ENCODE measurements around the gene S100A8.
"Not testable (repeated sequence)": the region's sequence is repeated elsewhere in the genome, so short reads cannot be mapped to it uniquely, and the experiment has no call there.

Gene S100A8

GRCh38 chr1:153430166-153430553, 39.3 kb upstream of the S100A8 start:
- Histone ChIP-seq H3K36me3 (ENCODE audit: control insufficient read depth in 2 of 2, insufficient read depth in 2 of 2, low read length in 2 of 2) (no peaks in the 10 kb centered on the region), H3K4me3 (ENCODE audit: low read length in 2 of 2) (no peak overlapping the region), H3K27me3 (ENCODE audit: control insufficient read depth in 2 of 2, insufficient read depth in 2 of 2, low read length in 2 of 2) (no peaks in the 10 kb centered on the region)

DNA sequence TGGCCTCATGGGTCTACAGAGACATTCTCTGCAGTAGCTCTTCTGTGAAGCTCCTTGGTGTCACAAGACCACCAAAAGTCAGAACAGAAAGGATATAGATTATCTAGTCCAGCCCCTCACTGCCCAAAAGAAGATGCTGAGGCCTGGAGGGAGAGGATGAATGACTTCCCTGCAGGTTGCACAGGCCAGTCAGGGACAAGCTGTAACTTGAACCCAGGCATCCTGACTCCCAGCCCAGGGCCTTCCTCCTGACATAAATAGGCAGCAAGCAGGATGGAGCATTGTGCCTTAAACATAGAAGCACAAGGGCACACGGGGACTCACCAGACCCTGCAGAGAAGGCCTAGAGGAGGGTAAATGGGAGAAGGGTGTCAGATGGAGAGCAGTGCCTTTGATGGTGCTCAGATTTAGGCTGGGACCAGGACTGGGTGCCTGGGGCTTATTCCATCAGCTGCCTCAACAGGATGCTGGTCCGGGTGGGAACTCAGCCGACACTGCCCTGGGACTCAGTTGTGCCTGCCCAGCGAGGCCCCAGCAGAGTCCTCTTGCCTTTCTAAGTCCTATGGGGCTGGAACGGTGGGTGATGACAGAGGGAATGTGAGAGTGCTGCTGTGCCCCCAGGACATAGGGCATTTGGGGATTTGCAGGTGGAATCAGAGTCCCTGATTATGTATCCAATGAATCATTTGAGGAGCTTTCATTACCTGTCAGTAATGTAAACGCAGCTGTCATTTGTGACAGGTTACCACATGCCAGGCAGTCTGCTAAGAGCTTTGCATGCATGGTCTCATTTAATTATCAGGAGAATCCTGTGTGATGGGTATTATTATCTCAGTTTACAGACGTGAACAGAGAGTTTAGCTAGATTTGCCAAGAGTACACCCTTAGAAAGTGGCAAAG, 38.6 kb upstream of the S100A8 start:
- Histone ChIP-seq H3K4me1 (ENCODE audit: control insufficient read depth in 2 of 2, insufficient read depth in 2 of 2, low read length in 2 of 2) (no peaks in the 10 kb centered on the region), H3K9me3 (ENCODE audit: control insufficient read depth in 2 of 2, low read length in 2 of 2) (no peaks in the 10 kb centered on the region), H3K36me3 (ENCODE audit: control insufficient read depth in 2 of 2, insufficient read depth in 2 of 2, low read length in 2 of 2) (no peaks in the 10 kb centered on the region), H3K4me3 (ENCODE audit: low read length in 2 of 2) (no peak overlapping the region), H3K27ac (ENCODE audit: low read depth in 2 of 2, low read length in 2 of 2) (no peak overlapping the region), H3K9ac (ENCODE audit: low read depth in 1 of 2, low read length in 2 of 2) (no peak overlapping the region), H3K27me3 (ENCODE audit: control insufficient read depth in 2 of 2, insufficient read depth in 2 of 2, low read length in 2 of 2) (no peaks in the 10 kb centered on the region)

More at GRCh38 chr1:153430166-153430553, 39.3 kb upstream of the S100A8 start:
- Histone ChIP-seq H3K9me3 (ENCODE audit: control insufficient read depth in 2 of 2, low read length in 2 of 2) (no peaks in the 10 kb centered on the region), H3K4me1 (ENCODE audit: control insufficient read depth in 2 of 2, insufficient read depth in 2 of 2, low read length in 2 of 2) (no peaks in the 10 kb centered on the region), H3K9ac (ENCODE audit: low read depth in 1 of 2, low read length in 2 of 2) (no peak overlapping the region), H3K27ac (ENCODE audit: low read depth in 2 of 2, low read length in 2 of 2) (no peak overlapping the region)

GRCh38 chr1:153428791-153429190, 37.9 kb upstream of the S100A8 start:
- Histone ChIP-seq H3K9me3 (ENCODE audit: control insufficient read depth in 2 of 2, low read length in 2 of 2) (no peaks in the 10 kb centered on the region), H3K36me3 (ENCODE audit: control insufficient read depth in 2 of 2, insufficient read depth in 2 of 2, low read length in 2 of 2) (no peaks in the 10 kb centered on the region), H3K27me3 (ENCODE audit: control insufficient read depth in 2 of 2, insufficient read depth in 2 of 2, low read length in 2 of 2) (no peaks in the 10 kb centered on the region), H3K4me1 (ENCODE audit: control insufficient read depth in 2 of 2, insufficient read depth in 2 of 2, low read length in 2 of 2) (no peaks in the 10 kb centered on the region), H3K4me3 (ENCODE audit: low read length in 2 of 2) (no peak overlapping the region), H3K9ac (ENCODE audit: low read depth in 1 of 2, low read length in 2 of 2) (no peak overlapping the region), H3K27ac (ENCODE audit: low read depth in 2 of 2, low read length in 2 of 2) (no peak overlapping the region)

GRCh38 chr1:153428073-153428638, 37.3 kb upstream of the S100A8 start:
- Histone ChIP-seq H3K36me3 (ENCODE audit: control insufficient read depth in 2 of 2, insufficient read depth in 2 of 2, low read length in 2 of 2) (no peaks in the 10 kb centered on the region), H3K4me3 (ENCODE audit: low read length in 2 of 2) (no peak overlapping the region), H3K4me1 (ENCODE audit: control insufficient read depth in 2 of 2, insufficient read depth in 2 of 2, low read length in 2 of 2) (no peaks in the 10 kb centered on the region), H3K9me3 (ENCODE audit: control insufficient read depth in 2 of 2, low read length in 2 of 2) (no peaks in the 10 kb centered on the region), H3K9ac (ENCODE audit: low read depth in 1 of 2, low read length in 2 of 2) (no peak overlapping the region), H3K27ac (ENCODE audit: low read depth in 2 of 2, low read length in 2 of 2) (no peak overlapping the region), H3K27me3 (ENCODE audit: control insufficient read depth in 2 of 2, insufficient read depth in 2 of 2, low read length in 2 of 2) (no peaks in the 10 kb centered on the region)

GRCh38 chr1:153426809-153427208, 35.9 kb upstream of the S100A8 start:
- H3K9me3 ChIP-seq (ENCODE audit: control insufficient read depth in 2 of 2, low read length in 2 of 2), result no peaks in the 10 kb centered on the region
- H3K4me1 ChIP-seq (ENCODE audit: control insufficient read depth in 2 of 2, insufficient read depth in 2 of 2, low read length in 2 of 2), result no peaks in the 10 kb centered on the region
- no peak overlapping the region for H3K4me3 ChIP-seq (ENCODE audit: low read length in 2 of 2)
- H3K9ac ChIP-seq (ENCODE audit: low read depth in 1 of 2, low read length in 2 of 2), result no peak overlapping the region
- H3K27ac ChIP-seq (ENCODE audit: low read depth in 2 of 2, low read length in 2 of 2), result no peak overlapping the region
- no peaks in the 10 kb centered on the region for H3K27me3 ChIP-seq (ENCODE audit: control insufficient read depth in 2 of 2, insufficient read depth in 2 of 2, low read length in 2 of 2)
- no peaks in the 10 kb centered on the region for H3K36me3 ChIP-seq (ENCODE audit: control insufficient read depth in 2 of 2, insufficient read depth in 2 of 2, low read length in 2 of 2)

DNA sequence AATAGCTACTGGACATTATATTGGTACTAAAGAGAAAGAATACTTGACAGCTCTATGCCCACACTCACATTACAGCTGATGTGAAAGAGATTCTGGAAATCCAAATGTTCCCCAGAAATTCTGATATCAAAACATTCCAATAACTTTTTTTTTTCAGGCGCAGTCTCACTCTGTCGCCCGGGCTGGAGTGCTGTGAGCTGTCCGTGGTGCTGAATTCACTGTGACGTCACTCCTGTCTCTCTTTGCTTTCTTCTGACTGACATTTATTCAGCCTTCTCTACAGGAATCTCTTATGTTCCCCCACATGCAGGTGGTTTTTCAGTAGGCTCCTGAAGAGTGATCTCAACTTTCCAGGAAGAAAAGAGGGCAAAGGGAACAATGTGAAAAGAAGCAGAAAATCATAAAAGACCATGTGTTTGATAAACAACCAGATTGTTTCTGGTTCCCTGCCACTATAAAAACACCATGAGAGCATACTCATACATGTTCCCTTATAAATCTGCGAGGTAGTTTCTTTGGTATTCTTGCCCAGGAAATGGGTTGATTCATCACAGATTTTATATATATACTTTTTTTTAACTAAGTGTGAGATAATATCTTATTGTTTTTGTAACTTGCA, 31.7 kb upstream of the S100A8 start:
- no peaks in the 10 kb centered on the region for H3K4me1 ChIP-seq (ENCODE audit: control insufficient read depth in 2 of 2, insufficient read depth in 2 of 2, low read length in 2 of 2)
- no peak overlapping the region for H3K9ac ChIP-seq (ENCODE audit: low read depth in 1 of 2, low read length in 2 of 2)
- no peaks in the 10 kb centered on the region for H3K27me3 ChIP-seq (ENCODE audit: control insufficient read depth in 2 of 2, insufficient read depth in 2 of 2, low read length in 2 of 2)
- no peak overlapping the region for H3K27ac ChIP-seq (ENCODE audit: low read depth in 2 of 2, low read length in 2 of 2)
- H3K36me3 ChIP-seq (ENCODE audit: control insufficient read depth in 2 of 2, insufficient read depth in 2 of 2, low read length in 2 of 2), result no peaks in the 10 kb centered on the region
- H3K4me3 ChIP-seq (ENCODE audit: low read length in 2 of 2), result no peak overlapping the region
- H3K9me3 ChIP-seq (ENCODE audit: control insufficient read depth in 2 of 2, low read length in 2 of 2), result no peaks in the 10 kb centered on the region

GRCh38 chr1:153420306-153420705, 29.4 kb upstream of the S100A8 start:
- Histone ChIP-seq H3K27ac (ENCODE audit: low read depth in 2 of 2, low read length in 2 of 2) (no peak overlapping the region), H3K4me3 (ENCODE audit: low read length in 2 of 2) (no peak overlapping the region), H3K4me1 (ENCODE audit: control insufficient read depth in 2 of 2, insufficient read depth in 2 of 2, low read length in 2 of 2) (no peaks in the 10 kb centered on the region), H3K9ac (ENCODE audit: low read depth in 1 of 2, low read length in 2 of 2) (no peak overlapping the region), H3K27me3 (ENCODE audit: control insufficient read depth in 2 of 2, insufficient read depth in 2 of 2, low read length in 2 of 2) (no peaks in the 10 kb centered on the region), H3K9me3 (ENCODE audit: control insufficient read depth in 2 of 2, low read length in 2 of 2) (no peaks in the 10 kb centered on the region), H3K36me3 (ENCODE audit: control insufficient read depth in 2 of 2, insufficient read depth in 2 of 2, low read length in 2 of 2) (no peaks in the 10 kb centered on the region)

DNA sequence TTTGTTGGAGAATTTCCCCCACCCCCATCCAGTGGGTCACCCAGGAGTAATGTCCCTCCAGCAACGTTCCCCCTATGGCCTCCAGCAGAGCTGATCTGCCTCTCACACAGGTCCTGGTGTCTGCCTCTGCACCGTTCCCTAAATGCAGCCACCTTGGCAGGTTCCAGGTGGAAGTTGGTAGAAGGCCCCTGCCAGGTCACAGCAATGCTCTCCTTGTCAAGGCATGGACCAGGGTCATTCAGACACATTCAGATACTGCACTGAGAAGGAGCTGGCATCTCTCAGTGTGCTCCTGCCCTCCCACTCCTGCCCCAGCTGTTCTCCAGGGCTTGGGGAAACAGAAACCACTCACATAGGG, 28.5 kb upstream of the S100A8 start:
- H3K36me3 ChIP-seq (ENCODE audit: control insufficient read depth in 2 of 2, insufficient read depth in 2 of 2, low read length in 2 of 2); H3K4me1 ChIP-seq (ENCODE audit: control insufficient read depth in 2 of 2, insufficient read depth in 2 of 2, low read length in 2 of 2); H3K27ac ChIP-seq (ENCODE audit: low read depth in 2 of 2, low read length in 2 of 2); H3K27me3 ChIP-seq (ENCODE audit: control insufficient read depth in 2 of 2, insufficient read depth in 2 of 2, low read length in 2 of 2); H3K9me3 ChIP-seq (ENCODE audit: control insufficient read depth in 2 of 2, low read length in 2 of 2); H3K4me3 ChIP-seq (ENCODE audit: low read length in 2 of 2); H3K9ac ChIP-seq (ENCODE audit: low read depth in 1 of 2, low read length in 2 of 2): not testable (repeated sequence)

DNA sequence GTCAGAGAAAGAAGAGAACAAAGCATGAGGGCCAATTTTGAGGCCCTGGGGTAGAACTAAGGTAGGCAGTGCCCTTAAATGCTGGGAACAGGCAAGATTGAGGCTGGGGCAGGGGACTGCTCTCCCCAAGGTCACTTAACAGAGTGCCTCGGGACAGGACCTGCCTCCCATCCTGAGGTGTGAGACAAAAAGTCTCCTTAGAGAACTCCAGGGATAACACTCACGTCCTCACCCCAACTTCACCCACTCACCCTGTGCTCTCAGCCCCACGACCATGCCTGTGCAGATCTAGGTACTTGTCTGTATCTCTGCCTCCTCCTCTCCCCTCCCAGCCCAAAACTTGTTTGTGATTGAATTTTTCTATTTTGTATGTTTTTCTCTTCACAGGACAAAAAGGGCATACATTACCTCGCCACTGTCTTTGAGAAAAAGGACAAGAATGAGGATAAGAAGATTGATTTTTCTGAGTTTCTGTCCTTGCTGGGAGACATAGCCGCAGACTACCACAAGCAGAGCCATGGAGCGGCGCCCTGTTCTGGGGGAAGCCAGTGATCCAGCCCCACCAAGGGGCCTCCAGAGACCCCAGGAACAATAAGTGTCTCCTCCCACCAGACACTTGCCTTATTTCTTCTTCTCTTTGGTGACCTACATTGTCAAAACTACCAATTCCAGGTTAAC, 28.0 kb upstream of the S100A8 start:
- not testable (repeated sequence) for H3K9ac ChIP-seq (ENCODE audit: low read depth in 1 of 2, low read length in 2 of 2); H3K36me3 ChIP-seq (ENCODE audit: control insufficient read depth in 2 of 2, insufficient read depth in 2 of 2, low read length in 2 of 2); H3K27ac ChIP-seq (ENCODE audit: low read depth in 2 of 2, low read length in 2 of 2); H3K4me3 ChIP-seq (ENCODE audit: low read length in 2 of 2); H3K27me3 ChIP-seq (ENCODE audit: control insufficient read depth in 2 of 2, insufficient read depth in 2 of 2, low read length in 2 of 2); H3K4me1 ChIP-seq (ENCODE audit: control insufficient read depth in 2 of 2, insufficient read depth in 2 of 2, low read length in 2 of 2); H3K9me3 ChIP-seq (ENCODE audit: control insufficient read depth in 2 of 2, low read length in 2 of 2)
